Esophagus muscularis mucosa (tissue), 3 donors: ENCODE results near the gene EBF3.

Experiments used
- POLR2A ChIP-seq: fragments of 450-650 bp; IDR thresholded peaks from one replicate; pipeline ENCODE4 v1.6.1; 2017; ENCODE audit warnings: antibody characterized with exemption, moderate library complexity, mild to moderate bottlenecking, low read depth
- POLR2AphosphoS5 ChIP-seq, 2 donors: sonication (generic); formaldehyde crosslinking; IDR thresholded peaks; one replicate each; pipeline ENCODE4 v1.6.1; 2017; ENCODE audit warnings: antibody characterized with exemption in 2 of 2
- TF ChIP-seq, protein P1 (sequence below), 3 experiments: fragments of 200-600 bp in 2 of 3; fragments of 450-650 bp in 1 of 3; sonication (generic) in 2 of 3; IDR thresholded peaks; one replicate each; pipeline ENCODE4 v1.5.1; 2017 to 2019; ENCODE audit warnings: antibody characterized with exemption in 3 of 3, mild to moderate bottlenecking in 2 of 3, moderate library complexity in 1 of 3

GRCh38 chr10:129785536-129785981 is 178.5 kb downstream of the EBF3 start:
- TF ChIP-seq, protein P1, sequence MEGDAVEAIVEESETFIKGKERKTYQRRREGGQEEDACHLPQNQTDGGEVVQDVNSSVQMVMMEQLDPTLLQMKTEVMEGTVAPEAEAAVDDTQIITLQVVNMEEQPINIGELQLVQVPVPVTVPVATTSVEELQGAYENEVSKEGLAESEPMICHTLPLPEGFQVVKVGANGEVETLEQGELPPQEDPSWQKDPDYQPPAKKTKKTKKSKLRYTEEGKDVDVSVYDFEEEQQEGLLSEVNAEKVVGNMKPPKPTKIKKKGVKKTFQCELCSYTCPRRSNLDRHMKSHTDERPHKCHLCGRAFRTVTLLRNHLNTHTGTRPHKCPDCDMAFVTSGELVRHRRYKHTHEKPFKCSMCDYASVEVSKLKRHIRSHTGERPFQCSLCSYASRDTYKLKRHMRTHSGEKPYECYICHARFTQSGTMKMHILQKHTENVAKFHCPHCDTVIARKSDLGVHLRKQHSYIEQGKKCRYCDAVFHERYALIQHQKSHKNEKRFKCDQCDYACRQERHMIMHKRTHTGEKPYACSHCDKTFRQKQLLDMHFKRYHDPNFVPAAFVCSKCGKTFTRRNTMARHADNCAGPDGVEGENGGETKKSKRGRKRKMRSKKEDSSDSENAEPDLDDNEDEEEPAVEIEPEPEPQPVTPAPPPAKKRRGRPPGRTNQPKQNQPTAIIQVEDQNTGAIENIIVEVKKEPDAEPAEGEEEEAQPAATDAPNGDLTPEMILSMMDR (IDR thresholded peaks at IDR 0.05), result no peak
- TF ChIP-seq POLR2A (no peak), POLR2AphosphoS5 (IDR thresholded peaks at IDR 0.05) (no peak)
